BJ (cell line): ENCODE results near the gene SEL1L3. TPM values are rescaled to one million over a fixed set of nuclear protein-coding genes. Genes with fewer than 3 reads are reported as not detected.

ENCODE experiments used
- CTCF ChIA-PET: fragments of 350-600 bp; formaldehyde crosslinking; extraction: SDS; loops from one replicate; lab custom pipeline; 2021; ENCODE audit warnings: antibody characterized with exemption, inconsistent platforms; lab: Yijun Ruan, JAX
- POLR2A ChIA-PET: fragments of 300-600 bp; sonication (Branson Sonifier 250); formaldehyde crosslinking; extraction: SDS; loops from one replicate; lab custom pipeline; 2021; ENCODE audit warnings: antibody characterized with exemption; lab: Charles Lee
- DNase-seq: peaks from one replicate; pipeline ENCODE4 v3.0.0-alpha.2; 2011; ENCODE audit warnings: low read depth
- H3K27me3 ChIP-seq: 2 replicates; pipeline ENCODE4 v1.6.0; 2011; ENCODE audit warnings: low read length; ENCODE audit not compliant: control insufficient read depth, insufficient read depth
- H3K36me3 ChIP-seq: 2 replicates; pipeline ENCODE4 v1.5.1; 2011; ENCODE audit warnings: low read length; ENCODE audit not compliant: control insufficient read depth, insufficient read depth
- H3K4me3 ChIP-seq: 2 replicates; pipeline ENCODE4 v1.5.1; 2011; ENCODE audit warnings: low read depth, mild to moderate bottlenecking, control low read depth, low read length
- CTCF ChIP-seq: IDR thresholded peaks from 2 replicates; pipeline ENCODE4 v1.5.1; 2011; ENCODE audit warnings: low read depth, mild to moderate bottlenecking, control low read depth, inconsistent platforms, low read length, moderate library complexity; ENCODE audit not compliant: insufficient read depth
- polyA plus RNA-seq: library from polyadenylated mRNA; depleted of rRNA; stranded (reverse); fragments of >200 nt; gene quantifications from 2 replicates; pipeline ENCODE4 v1.2.3, GENCODE V29; 2011; rRNA removed
- small RNA-seq: library from RNA; depleted of rRNA; stranded (forward); fragments of <200 nt; gene quantifications from one replicate; pipeline ENCODE3, GENCODE V24; 2012; ENCODE audit warnings: low replicate concordance, low read depth; ENCODE audit not compliant: insufficient read length

The SEL1L3 gene
- polyA plus RNA-seq, 1 experiment = 13.0 TPM

- TF ChIP-seq CTCF = no peak
- DNase-seq = no peak
- Histone ChIP-seq H3K27me3 (no peaks in the 10 kb centered on the region), H3K36me3 (no peaks in the 10 kb centered on the region), H3K4me3 (no peak overlapping the region)
- CTCF ChIA-PET = no interaction called here
- POLR2A ChIA-PET = no interaction called here
Measured at GRCh38 chr4:25700661-25701060, 162.1 kb downstream of the SEL1L3 start.

- no peak for DNase-seq
- no peak for TF ChIP-seq CTCF
- POLR2A ChIA-PET = no interaction called here
- H3K27me3 ChIP-seq = no peaks in the 10 kb centered on the region
- CTCF ChIA-PET = interaction anchor here (1.0 kb wide), 1 partner anchor 70 kb away, joined by 4 read pairs; no protein-coding TSS in a partner anchor
- H3K36me3 ChIP-seq = no peaks in the 10 kb centered on the region
- no peak overlapping the region for H3K4me3 ChIP-seq
Measured at GRCh38 chr4:25697516-25697915, 165.3 kb downstream of the SEL1L3 start.

Small RNA genes lying within 50 kb of the gene (small RNA-seq; reads per million reads assigned to genes)
- not detected for gene MTND4LP22

Other genes with a start within 250 kb of the SEL1L3 start
- 0.02 TPM in 1 of 2 replicates, not detected in the other for gene SLC34A2, start 207.1 kb downstream of the SEL1L3 start, polyA plus RNA-seq
- 15.7 and 33.0 TPM in 2 replicates for gene SMIM20, start 51.2 kb upstream of the SEL1L3 start, polyA plus RNA-seq